ENCODE data around the gene SMC6. TPM values are rescaled to one million over a fixed set of nuclear protein-coding genes. Genes with fewer than 3 reads are reported as not detected.

Gene SMC6
- polyA plus RNA-seq, 1 of the 3 experiments (the other 2 are of a cell fraction): 6.5 TPM

DNA sequence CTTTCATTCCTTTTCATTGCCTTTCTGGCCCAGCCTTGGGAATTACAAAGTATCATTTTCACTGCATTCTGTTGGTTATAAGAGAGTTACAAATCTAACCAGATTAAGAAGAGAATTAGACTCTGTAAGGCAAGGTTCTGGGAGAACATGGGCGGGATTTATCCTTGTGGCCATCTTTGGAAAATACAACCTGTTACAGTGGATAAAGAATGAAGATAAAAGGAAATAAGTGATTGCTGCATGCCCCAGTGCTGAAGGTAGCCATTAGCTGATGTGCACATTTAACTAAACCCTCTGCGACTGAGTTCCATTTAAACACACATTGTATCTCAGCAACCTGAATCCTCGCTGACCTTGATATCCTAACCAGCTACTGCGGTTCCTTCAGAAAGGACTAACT, 93.4 kb downstream of the SMC6 start:
- H3K79me2 ChIP-seq (ENCODE audit: insufficient read depth): no peaks in the 10 kb centered on the region
- no peaks in the 10 kb centered on the region for H3F3A ChIP-seq (replicated peaks; ENCODE audit: insufficient read depth)
- H4K20me1 ChIP-seq (ENCODE audit: insufficient read depth): no peaks in the 10 kb centered on the region
- no peaks in the 10 kb centered on the region for H3K4me1 ChIP-seq (ENCODE audit: control insufficient read depth in 1 of 2, insufficient read depth in 2 of 2, low read depth in 1 of 2, low read length in 1 of 2)
- TF ChIP-seq SIN3A (IDR thresholded peaks at IDR 0.05; ENCODE audit: borderline replicate concordance, low read depth, low read length): no peak
- no peak for TF ChIP-seq YY1 (IDR thresholded peaks at IDR 0.05; ENCODE audit: low read depth)
- TF ChIP-seq, protein P1, sequence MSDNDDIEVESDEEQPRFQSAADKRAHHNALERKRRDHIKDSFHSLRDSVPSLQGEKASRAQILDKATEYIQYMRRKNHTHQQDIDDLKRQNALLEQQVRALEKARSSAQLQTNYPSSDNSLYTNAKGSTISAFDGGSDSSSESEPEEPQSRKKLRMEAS (IDR thresholded peaks at IDR 0.05; ENCODE audit: low read depth): no peak
- no peaks in the 10 kb centered on the region for H3K9me3 ChIP-seq
- no peak for DNase-seq
- H3K36me3 ChIP-seq (replicated peaks in 1 of 2; ENCODE audit: control insufficient read depth in 1 of 2, insufficient read depth in 2 of 2, low read length in 1 of 2): peaks cover 15 to 28% of the 10 kb centered on the region in 2 experiments
- H3K9ac ChIP-seq: no peak overlapping the region
- WGBS (ENCODE audit: low lambda C conversion rate): 98% methylated on average over 4 of the region's 4 CpGs
- no peaks in the 10 kb centered on the region for H3K27me3 ChIP-seq (ENCODE audit: insufficient read depth)
- ChIA-PET POLR2A (no interaction called here), CTCF (interaction anchor here (1.1 to 23.7 kb wide), 4 partner anchors 7 to 489 kb away, joined by 3 to 471 read pairs (median 237); no protein-coding TSS in a partner anchor)
- no peaks in the 10 kb centered on the region for H3K9me2 ChIP-seq
- H3K27ac ChIP-seq (ENCODE audit: low read depth in 2 of 2, low read length in 1 of 2): no peak overlapping the region
- no peak overlapping the region for H3K4me3 ChIP-seq (ENCODE audit: low read depth in 2 of 2, low read length in 1 of 2)
- H3K4me2 ChIP-seq: no peak overlapping the region
- no peak overlapping the region for H2AFZ ChIP-seq (ENCODE audit: low read depth)

- Histone ChIP-seq H4K20me1 (ENCODE audit: insufficient read depth) (no peaks in the 10 kb centered on the region), H3K9me2 (no peaks in the 10 kb centered on the region), H3K9ac (no peak overlapping the region), H3K27ac (ENCODE audit: low read depth in 2 of 2, low read length in 1 of 2) (no peak overlapping the region), H3K4me1 (ENCODE audit: control insufficient read depth in 1 of 2, insufficient read depth in 2 of 2, low read depth in 1 of 2, low read length in 1 of 2) (no peaks in the 10 kb centered on the region), H3K79me2 (ENCODE audit: insufficient read depth) (no peaks in the 10 kb centered on the region), H3K9me3 (no peaks in the 10 kb centered on the region), H3K4me3 (ENCODE audit: low read depth in 2 of 2, low read length in 1 of 2) (no peak overlapping the region), H2AFZ (ENCODE audit: low read depth) (no peak overlapping the region), H3K36me3 (replicated peaks in 1 of 2; ENCODE audit: control insufficient read depth in 1 of 2, insufficient read depth in 2 of 2, low read length in 1 of 2) (peaks cover 3 to 9% of the 10 kb centered on the region in 2 experiments), H3K27me3 (ENCODE audit: insufficient read depth) (no peaks in the 10 kb centered on the region), H3F3A (replicated peaks; ENCODE audit: insufficient read depth) (no peaks in the 10 kb centered on the region), H3K4me2 (no peak overlapping the region)
- TF ChIP-seq USF1 (IDR thresholded peaks at IDR 0.05; ENCODE audit: borderline replicate concordance, low read depth) (no peak), CTCF (IDR thresholded peaks at IDR 0.05) (no peak), POLR2AphosphoS5 (IDR thresholded peaks at IDR 0.05; ENCODE audit: low read depth, low read length) (no peak), CHD2 (IDR thresholded peaks at IDR 0.05; ENCODE audit: low read length, partially characterized antibody) (no peak), FOSL2 (IDR thresholded peaks at IDR 0.05; ENCODE audit: borderline replicate concordance, low read depth) (no peak), ELF1 (IDR thresholded peaks at IDR 0.05) (no peak), EP300 (IDR thresholded peaks at IDR 0.05; ENCODE audit: borderline replicate concordance in 1 of 2, low read depth in 1 of 2, low read length in 1 of 2) (no peak), ZBTB33 (IDR thresholded peaks at IDR 0.05; ENCODE audit: borderline replicate concordance, low read depth) (no peak), RXRA (IDR thresholded peaks at IDR 0.05; ENCODE audit: borderline replicate concordance, low read depth) (no peak), FOXJ3 (CRISPR knock-in tag; IDR thresholded peaks at IDR 0.05) (no peak), USF2 (IDR thresholded peaks at IDR 0.05; ENCODE audit: borderline replicate concordance, low read depth, low read length) (no peak), RFX5 (IDR thresholded peaks at IDR 0.05; ENCODE audit: low read length) (no peak), SIN3A (IDR thresholded peaks at IDR 0.05; ENCODE audit: borderline replicate concordance, low read depth, low read length) (no peak), JUND (IDR thresholded peaks at IDR 0.05) (no peak)
- TF ChIP-seq, protein P2, sequence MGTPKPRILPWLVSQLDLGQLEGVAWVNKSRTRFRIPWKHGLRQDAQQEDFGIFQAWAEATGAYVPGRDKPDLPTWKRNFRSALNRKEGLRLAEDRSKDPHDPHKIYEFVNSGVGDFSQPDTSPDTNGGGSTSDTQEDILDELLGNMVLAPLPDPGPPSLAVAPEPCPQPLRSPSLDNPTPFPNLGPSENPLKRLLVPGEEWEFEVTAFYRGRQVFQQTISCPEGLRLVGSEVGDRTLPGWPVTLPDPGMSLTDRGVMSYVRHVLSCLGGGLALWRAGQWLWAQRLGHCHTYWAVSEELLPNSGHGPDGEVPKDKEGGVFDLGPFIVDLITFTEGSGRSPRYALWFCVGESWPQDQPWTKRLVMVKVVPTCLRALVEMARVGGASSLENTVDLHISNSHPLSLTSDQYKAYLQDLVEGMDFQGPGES (IDR thresholded peaks at IDR 0.05; ENCODE audit: low read depth, low read length): no peak
- POLR2A ChIA-PET: no interaction called here
- CTCF ChIA-PET: interaction anchor here (23.6 to 23.7 kb wide), 2 partner anchors 5 to 12 kb away, joined by 471 read pairs; no protein-coding TSS in a partner anchor
- DNase-seq: no peak
- 91% methylated on average over 6 of the region's 6 CpGs for WGBS (ENCODE audit: low lambda C conversion rate)
Measured at GRCh38 chr2:17658251-17658843, 95.3 kb downstream of the SMC6 start.
